Smooth muscle cell of the brain vasculature (primary cell): ENCODE data around the gene PSMC5.
"Not testable (repeated sequence)": the region's sequence is repeated elsewhere in the genome, so short reads cannot be mapped to it uniquely, and the experiment has no call there.

ENCODE experiments used
- DNase-seq: peaks from one replicate; pipeline ENCODE4 v3.0.0-alpha.2; 2012; ENCODE audit warnings: low read depth, low spot score

PSMC5 gene

GRCh38 chr17:63870292-63870665, 43.0 kb downstream of the PSMC5 start:
- not testable (repeated sequence) for DNase-seq

- DNase-seq, result not testable (repeated sequence)
Measured at GRCh38 chr17:63871646-63872365, 44.6 kb downstream of the PSMC5 start.

- DNase-seq, result not testable (repeated sequence)
Measured at GRCh38 chr17:63873577-63873976, 46.3 kb downstream of the PSMC5 start, which contains the start of gene CSH2. CSH2 (minus strand) TSS chr17:63873677; CDS start chr17:63873614, 63 bp downstream.

GRCh38 chr17:63874061-63874626, 46.9 kb downstream of the PSMC5 start:
- not testable (repeated sequence) for DNase-seq

- DNase-seq, result not testable (repeated sequence)
Measured at GRCh38 chr17:63874693-63875092, 47.5 kb downstream of the PSMC5 start.

GRCh38 chr17:63878413-63878812, 51.2 kb downstream of the PSMC5 start:
- not testable (repeated sequence) for DNase-seq

- DNase-seq, result no peak
Measured at GRCh38 chr17:63880706-63881105, 53.5 kb downstream of the PSMC5 start.

- not testable (repeated sequence) for DNase-seq
Measured at GRCh38 chr17:63881337-63881736, 54.1 kb downstream of the PSMC5 start.
